Lower lobe of right lung (tissue), 2 donors: ENCODE measurements around the gene CCDC141. TPM values are rescaled to one million over a fixed set of nuclear protein-coding genes. Genes with fewer than 3 reads are reported as not detected.

ENCODE experiments used
- ATAC-seq, 2 donors: fragments of 200-7000 bp; cut with Tn5 transposase; one replicate each; pipeline ENCODE4 v1.9.1; 2020 to 2022; ENCODE audit warnings: mild to moderate bottlenecking in 2 of 2, moderate library complexity in 2 of 2
- DNase-seq: peaks from one replicate; pipeline ENCODE4 v3.0.0-alpha.2; 2020
- H3K27ac ChIP-seq: fragments of 200-600 bp; one replicate; pipeline ENCODE4 v1.8.0; 2022
- H3K27me3 ChIP-seq: fragments of 200-600 bp; one replicate; pipeline ENCODE4 v1.8.0; 2022; ENCODE audit warnings: low read depth
- H3K36me3 ChIP-seq: fragments of 200-600 bp; one replicate; pipeline ENCODE4 v1.8.0; 2022; ENCODE audit warnings: mild to moderate bottlenecking
- H3K4me1 ChIP-seq: fragments of 200-600 bp; one replicate; pipeline ENCODE4 v1.8.0; 2022
- H3K4me3 ChIP-seq: fragments of 200-600 bp; one replicate; pipeline ENCODE4 v1.8.0; 2022; ENCODE audit warnings: mild to moderate bottlenecking
- H3K9me3 ChIP-seq: fragments of 200-600 bp; one replicate; pipeline ENCODE4 v1.8.0; 2022
- CTCF ChIP-seq: fragments of 200-600 bp; IDR thresholded peaks from one replicate; pipeline ENCODE4 v1.8.0; 2022; ENCODE audit warnings: antibody characterized with exemption, mild to moderate bottlenecking
- intact Hi-C: fragments of 100-400 bp; cut with DNase I; formaldehyde crosslinking; loops from one replicate; pipeline ENCODE4 v1.11.0; 2022
- total RNA-seq: library from RNA; stranded (reverse); fragmentation: NEBNext Ultra II Directional; extraction: Animal tissue kit (Norgen Biotek cat#: 25700); gene quantifications from one replicate; pipeline ENCODE4 v1.2.1, GENCODE V29; 2021
- donor health status: DM: no; HTN: yes; CAD: no; lungs with severe emphysema.

The CCDC141 gene
- total RNA-seq, 1 donor from 2014 or later, result 40.5 TPM

GRCh38 chr2:178980815-178981214, 69.1 kb downstream of the CCDC141 start:
- no peak overlapping the region for H3K27ac ChIP-seq
- DNase-seq (no peak), ATAC-seq (no peak)
- no peaks in the 10 kb centered on the region for H3K9me3 ChIP-seq
- H3K27me3 ChIP-seq, result no peaks in the 10 kb centered on the region
- H3K4me3 ChIP-seq, result no peak overlapping the region
- H3K36me3 ChIP-seq, result no peaks in the 10 kb centered on the region
- intact Hi-C loops, result no loop called here
- no peaks in the 10 kb centered on the region for H3K4me1 ChIP-seq
- no peak for TF ChIP-seq CTCF

- Histone ChIP-seq H3K36me3 (no peaks in the 10 kb centered on the region), H3K27ac (no peak overlapping the region), H3K9me3 (no peaks in the 10 kb centered on the region), H3K27me3 (no peaks in the 10 kb centered on the region), H3K4me1 (no peaks in the 10 kb centered on the region), H3K4me3 (no peak overlapping the region)
- no peak for TF ChIP-seq CTCF
- intact Hi-C loops, result no loop called here
- ATAC-seq, result no peak
- DNase-seq, result no peak
Observed at GRCh38 chr2:178978667-178979066, 71.3 kb downstream of the CCDC141 start.

- ATAC-seq (no peak), DNase-seq (no peak)
- Histone ChIP-seq H3K4me1 (no peaks in the 10 kb centered on the region), H3K27ac (no peak overlapping the region), H3K36me3 (no peaks in the 10 kb centered on the region), H3K27me3 (no peaks in the 10 kb centered on the region), H3K4me3 (no peak overlapping the region), H3K9me3 (no peaks in the 10 kb centered on the region)
- TF ChIP-seq CTCF, result no peak
- intact Hi-C loops, result no loop called here
Observed at GRCh38 chr2:178976351-178976750, 73.6 kb downstream of the CCDC141 start.

- H3K27me3 ChIP-seq, result no peaks in the 10 kb centered on the region
Observed at GRCh38 chr2:178962805-178963433, 87.0 kb downstream of the CCDC141 start.

GRCh38 chr2:178962152-178962551, 87.8 kb downstream of the CCDC141 start:
- no peaks in the 10 kb centered on the region for H3K4me1 ChIP-seq
- H3K36me3 ChIP-seq, result no peaks in the 10 kb centered on the region
- DNase-seq (no peak), ATAC-seq (no peak)
- intact Hi-C loops, result no loop called here
- H3K9me3 ChIP-seq, result no peaks in the 10 kb centered on the region
- no peaks in the 10 kb centered on the region for H3K27me3 ChIP-seq
- TF ChIP-seq CTCF, result no peak
- H3K4me3 ChIP-seq, result no peak overlapping the region
- no peak overlapping the region for H3K27ac ChIP-seq

More at GRCh38 chr2:178962805-178963433, 87.0 kb downstream of the CCDC141 start:
- Histone ChIP-seq H3K4me1 (no peaks in the 10 kb centered on the region), H3K27ac (no peak overlapping the region), H3K36me3 (no peaks in the 10 kb centered on the region), H3K9me3 (no peaks in the 10 kb centered on the region), H3K4me3 (no peak overlapping the region)
- intact Hi-C loops, result no loop called here
- ATAC-seq (no peak), DNase-seq (no peak)
- no peak for TF ChIP-seq CTCF
